HepG2 (cell line): ENCODE data around the gene ZBTB45. TPM values are rescaled to one million over a fixed set of nuclear protein-coding genes. Genes with fewer than 3 reads are reported as not detected.

Experiments used
- ARNT ChIP-seq: fragments of 450-650 bp; IDR thresholded peaks from 2 replicates; pipeline ENCODE4 v1.6.1; 2017
- ARNT2 ChIP-seq: sonication (generic); formaldehyde crosslinking; IDR thresholded peaks from 2 replicates; pipeline ENCODE4 v1.8.0; 2022; ENCODE audit warnings: mild to moderate bottlenecking, low read depth, missing genetic modification reagents, moderate library complexity
- CREBL2 ChIP-seq: sonication (generic); formaldehyde crosslinking; IDR thresholded peaks from 2 replicates; pipeline ENCODE4 v1.8.1; 2023; ENCODE audit warnings: missing genetic modification reagents, mild to moderate bottlenecking, borderline replicate concordance
- DMTF1 ChIP-seq: sonication (generic); formaldehyde crosslinking; IDR thresholded peaks from 2 replicates; pipeline ENCODE4 v1.4.0; 2020; ENCODE audit warnings: mild to moderate bottlenecking, missing genetic modification reagents
- ELF4 ChIP-seq: sonication (generic); formaldehyde crosslinking; IDR thresholded peaks from 2 replicates; pipeline ENCODE4 v1.5.0; 2020; ENCODE audit warnings: missing genetic modification reagents, mild to moderate bottlenecking, moderate library complexity, borderline replicate concordance
- FOXK1 ChIP-seq: sonication (generic); formaldehyde crosslinking; IDR thresholded peaks from 2 replicates; pipeline ENCODE4 v1.4.0; 2020; ENCODE audit warnings: low read depth, missing genetic modification reagents, borderline replicate concordance
- IRX3 ChIP-seq: sonication (generic); formaldehyde crosslinking; IDR thresholded peaks from 2 replicates; pipeline ENCODE4 v1.8.1; 2023; ENCODE audit warnings: mild to moderate bottlenecking, low read depth, missing genetic modification reagents, borderline replicate concordance
- MEF2D ChIP-seq: sonication (generic); formaldehyde crosslinking; IDR thresholded peaks from 2 replicates; pipeline ENCODE4 v1.5.1; 2020; ENCODE audit warnings: mild to moderate bottlenecking, missing genetic modification reagents
- MIER2 ChIP-seq: IDR thresholded peaks from 2 replicates; pipeline ENCODE4 v1.6.1; 2016; ENCODE audit warnings: missing biosample characterization, missing genetic modification reagents
- REPIN1 ChIP-seq: sonication (generic); formaldehyde crosslinking; IDR thresholded peaks from 2 replicates; pipeline ENCODE4 v1.8.0; 2022; ENCODE audit warnings: missing genetic modification reagents, low read depth, mild to moderate bottlenecking, borderline replicate concordance
- SIN3A ChIP-seq: IDR thresholded peaks from 2 replicates; pipeline ENCODE4 v1.6.1; 2011; ENCODE audit warnings: low read depth, mild to moderate bottlenecking, control low read depth, low read length, borderline replicate concordance
- SP1 ChIP-seq, 2 experiments: fragments of 450-650 bp in 1 of 2; sonication (generic) in 1 of 2; formaldehyde crosslinking in 1 of 2; IDR thresholded peaks; 2 replicates each; pipeline versions ENCODE4 v1.4.0 to v1.6.1; 2016 to 2020; ENCODE audit warnings: missing genetic modification reagents in 1 of 2
- SRY ChIP-seq: sonication (generic); formaldehyde crosslinking; IDR thresholded peaks from 2 replicates; pipeline ENCODE4 v1.8.0; 2022; ENCODE audit warnings: mild to moderate bottlenecking, missing genetic modification reagents
- THAP11 ChIP-seq: IDR thresholded peaks from 2 replicates; pipeline ENCODE4 v1.6.1; 2016; ENCODE audit warnings: missing biosample characterization, missing genetic modification reagents
- TOPORS ChIP-seq: sonication (generic); formaldehyde crosslinking; IDR thresholded peaks from 2 replicates; pipeline ENCODE4 v1.8.0; 2023; ENCODE audit warnings: mild to moderate bottlenecking, missing genetic modification reagents
- ZFP41 ChIP-seq: sonication (generic); formaldehyde crosslinking; IDR thresholded peaks from 2 replicates; pipeline ENCODE4 v1.4.0; 2020; ENCODE audit warnings: mild to moderate bottlenecking, missing genetic modification reagents, borderline replicate concordance
- ZMAT3 ChIP-seq: sonication (generic); formaldehyde crosslinking; conservative IDR thresholded peaks from 2 replicates; pipeline ENCODE4 v1.7.0; 2021; ENCODE audit warnings: missing genetic modification reagents
- ZNF230 ChIP-seq: sonication (generic); formaldehyde crosslinking; IDR thresholded peaks from 2 replicates; pipeline ENCODE4 v1.4.0; 2020; ENCODE audit warnings: mild to moderate bottlenecking, missing genetic modification reagents
- ZNF232 ChIP-seq: sonication (generic); formaldehyde crosslinking; IDR thresholded peaks from 2 replicates; pipeline ENCODE4 v1.4.0; 2020; ENCODE audit warnings: missing genetic modification reagents, borderline replicate concordance
- ZNF44 ChIP-seq: sonication (generic); formaldehyde crosslinking; IDR thresholded peaks from 2 replicates; pipeline ENCODE4 v1.5.1; 2020; ENCODE audit warnings: mild to moderate bottlenecking, missing genetic modification reagents
- ZNF550 ChIP-seq: sonication (generic); formaldehyde crosslinking; IDR thresholded peaks from 2 replicates; pipeline ENCODE4 v1.4.0; 2020; ENCODE audit warnings: mild to moderate bottlenecking, missing genetic modification reagents, borderline replicate concordance
- ZSCAN29 ChIP-seq: sonication (generic); formaldehyde crosslinking; conservative IDR thresholded peaks from 2 replicates; pipeline ENCODE4 v1.4.0; 2020; ENCODE audit warnings: mild to moderate bottlenecking, missing genetic modification reagents
- polyA plus RNA-seq, 8 experiments: library from polyadenylated mRNA; depleted of rRNA in 3 of 8; stranded (reverse) in 7 of 8; unstranded in 1 of 8; fragments of >200 nt; fragmentation: Illumina TruSeq in 4 of 8; extraction: Trizol in 4 of 8; gene quantifications; 2 replicates each; pipeline versions ENCODE4 v1.2.1 to v1.2.3, GENCODE V29; 2011 to 2016; ENCODE audit warnings: low read depth in 4 of 8, missing spikeins in 1 of 8, mixed read lengths in 1 of 8; ENCODE audit not compliant: insufficient read depth in 1 of 8
- total RNA-seq, 5 experiments: library from RNA; depleted of rRNA; stranded (reverse); fragments of >200 nt; fragmentation: Illumina TruSeq; extraction: Trizol; gene quantifications; 2 replicates each; pipeline ENCODE4 v1.2.3, GENCODE V29; 2016; ENCODE audit warnings: low read depth in 1 of 5
- TF ChIP-seq, protein P1 (sequence below): sonication (generic); formaldehyde crosslinking; conservative IDR thresholded peaks from 2 replicates; pipeline ENCODE4 v1.4.0; 2020; ENCODE audit warnings: missing genetic modification reagents
- TF ChIP-seq, protein P2 (sequence below): sonication (generic); formaldehyde crosslinking; IDR thresholded peaks from 2 replicates; pipeline ENCODE4 v1.4.0; 2020; ENCODE audit warnings: missing genetic modification reagents
- TF ChIP-seq, protein P3 (sequence below): sonication (generic); formaldehyde crosslinking; IDR thresholded peaks from 2 replicates; pipeline ENCODE4 v1.4.0; 2020; ENCODE audit warnings: missing genetic modification reagents

Gene ZBTB45
- total and polyA plus RNA-seq, 2 of the 13 experiments (the other 11 are each of a cell fraction or from before 2014, with no cell fraction given), result 3.0 to 3.7 TPM

DNA sequence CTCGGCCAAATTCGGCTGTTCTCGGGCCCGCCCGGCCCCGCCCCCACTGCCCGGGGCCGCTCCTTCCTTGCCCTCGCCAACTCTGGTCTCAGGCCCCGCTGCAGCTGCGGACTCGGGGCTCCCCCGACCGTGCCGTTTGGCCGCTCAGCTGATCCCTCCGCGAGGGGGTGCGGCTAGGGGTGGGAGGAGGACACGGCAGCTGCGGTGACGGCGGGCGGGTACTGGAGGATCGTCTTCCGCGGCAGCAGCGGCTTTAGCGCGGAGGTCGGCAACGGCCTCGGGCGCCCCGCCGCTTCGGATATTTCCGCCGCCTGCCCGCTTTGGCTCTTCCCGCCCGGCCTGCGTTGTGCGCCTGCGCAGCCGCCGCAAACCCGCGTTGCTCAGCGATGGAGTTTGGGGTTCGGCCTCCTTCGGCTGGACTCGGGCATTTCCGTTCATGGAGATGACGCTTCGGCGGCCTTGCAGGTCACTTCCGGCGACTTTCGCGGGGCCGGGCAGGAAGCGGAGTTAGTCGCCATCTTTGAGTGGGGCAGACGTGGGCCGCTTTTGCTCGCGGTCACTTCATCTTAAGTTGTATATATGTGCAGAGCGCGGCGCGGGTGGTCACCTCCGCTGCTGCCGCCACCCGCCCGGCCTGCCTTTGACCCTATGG lies 39.1 kb upstream of the ZBTB45 start (continued):
- TF ChIP-seq ZNF550 (CRISPR knock-in tag), result 0 out of 2 replicates have a peak, but pooled peaks have one; percentile 67
- no peak for TF ChIP-seq MEF2D (CRISPR knock-in tag)
- no peak for TF ChIP-seq ZNF230 (CRISPR knock-in tag)
- peak; percentile 52; the same call in 1 of the 2 replicates for TF ChIP-seq IRX3
- TF ChIP-seq SRY, result peak; percentile 79
- TF ChIP-seq SIN3A, result 0 out of 2 replicates have a peak, but pooled peaks have one; percentile 2
- no peak for TF ChIP-seq MIER2 (CRISPR knock-in tag)
- peak; percentile 40 for TF ChIP-seq REPIN1 (CRISPR knock-in tag)
- TF ChIP-seq TOPORS (CRISPR knock-in tag), result no peak
- TF ChIP-seq ARNT2 (CRISPR knock-in tag), result peak; percentile 74; the same call in 1 of the 2 replicates
- TF ChIP-seq FOXK1, result peak; percentile 29; the same call in 1 of the 2 replicates
- TF ChIP-seq ZFP41 (CRISPR knock-in tag), result peak; percentile 72; the same call in 1 of the 2 replicates
- 0 out of 2 replicates have a peak, but pooled peaks have one; percentile 14 for TF ChIP-seq ELF4 (CRISPR knock-in tag)
- 0 out of 2 replicates have a peak, but pooled peaks have one; percentile 4 for TF ChIP-seq DMTF1
- TF ChIP-seq ZNF44 (CRISPR knock-in tag), result no peak
- no peak for TF ChIP-seq SP1 (IDR thresholded peaks at IDR 0.05)
- TF ChIP-seq SP1 (CRISPR knock-in tag; IDR thresholded peaks at IDR 0.05), result peak; percentile 41; the same call in 1 of the 2 replicates
- TF ChIP-seq ZSCAN29 (CRISPR knock-in tag), result peak; percentile 98
- TF ChIP-seq, protein P1, sequence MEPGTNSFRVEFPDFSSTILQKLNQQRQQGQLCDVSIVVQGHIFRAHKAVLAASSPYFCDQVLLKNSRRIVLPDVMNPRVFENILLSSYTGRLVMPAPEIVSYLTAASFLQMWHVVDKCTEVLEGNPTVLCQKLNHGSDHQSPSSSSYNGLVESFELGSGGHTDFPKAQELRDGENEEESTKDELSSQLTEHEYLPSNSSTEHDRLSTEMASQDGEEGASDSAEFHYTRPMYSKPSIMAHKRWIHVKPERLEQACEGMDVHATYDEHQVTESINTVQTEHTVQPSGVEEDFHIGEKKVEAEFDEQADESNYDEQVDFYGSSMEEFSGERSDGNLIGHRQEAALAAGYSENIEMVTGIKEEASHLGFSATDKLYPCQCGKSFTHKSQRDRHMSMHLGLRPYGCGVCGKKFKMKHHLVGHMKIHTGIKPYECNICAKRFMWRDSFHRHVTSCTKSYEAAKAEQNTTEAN (CRISPR knock-in tag), result peak; percentile 67
- TF ChIP-seq, protein P2, sequence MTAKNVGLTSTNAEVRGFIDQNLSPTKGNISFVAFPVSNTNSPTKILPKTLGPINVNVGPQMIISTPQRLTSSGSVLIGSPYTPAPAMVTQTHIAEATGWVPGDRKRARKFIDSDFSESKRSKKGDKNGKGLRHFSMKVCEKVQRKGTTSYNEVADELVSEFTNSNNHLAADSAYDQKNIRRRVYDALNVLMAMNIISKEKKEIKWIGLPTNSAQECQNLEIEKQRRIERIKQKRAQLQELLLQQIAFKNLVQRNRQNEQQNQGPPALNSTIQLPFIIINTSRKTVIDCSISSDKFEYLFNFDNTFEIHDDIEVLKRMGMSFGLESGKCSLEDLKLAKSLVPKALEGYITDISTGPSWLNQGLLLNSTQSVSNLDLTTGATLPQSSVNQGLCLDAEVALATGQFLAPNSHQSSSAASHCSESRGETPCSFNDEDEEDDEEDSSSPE (CRISPR knock-in tag), result peak; percentile 85
- peak; percentile 83; the same call in 1 of the 2 replicates for TF ChIP-seq ZMAT3 (CRISPR knock-in tag)
- TF ChIP-seq CREBL2 (CRISPR knock-in tag), result no peak
- TF ChIP-seq, protein P3, sequence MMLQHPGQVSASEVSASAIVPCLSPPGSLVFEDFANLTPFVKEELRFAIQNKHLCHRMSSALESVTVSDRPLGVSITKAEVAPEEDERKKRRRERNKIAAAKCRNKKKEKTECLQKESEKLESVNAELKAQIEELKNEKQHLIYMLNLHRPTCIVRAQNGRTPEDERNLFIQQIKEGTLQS (CRISPR knock-in tag), result no peak
- TF ChIP-seq THAP11 (CRISPR knock-in tag), result peak; percentile 87
- TF ChIP-seq ARNT, result no peak
- no peak for TF ChIP-seq ZNF232 (CRISPR knock-in tag)
